Neural progenitor cell (in vitro differentiated cells): ENCODE results near the gene DUSP8.

Source experiments
- EZH2 ChIP-seq: fragments of 200-600 bp; sonication (generic); IDR thresholded peaks from 2 replicates; pipeline ENCODE4 v1.6.1; 2017; ENCODE audit warnings: antibody characterized with exemption, mild to moderate bottlenecking, moderate library complexity
- EZH2phosphoT487 ChIP-seq: fragments of 200-600 bp; sonication (generic); IDR thresholded peaks from 2 replicates; pipeline ENCODE4 v1.6.1; 2017; ENCODE audit warnings: antibody characterized with exemption
- TF ChIP-seq, protein P1 (sequence below): fragments of 200-600 bp; sonication (generic); IDR thresholded peaks from 2 replicates; pipeline ENCODE4 v1.5.1; 2017; ENCODE audit warnings: antibody characterized with exemption, mild to moderate bottlenecking

GRCh38 chr11:1608363-1608762 lies 36.3 kb upstream of the DUSP8 start, which contains the start of gene KRTAP5-3:
- TF ChIP-seq EZH2 (no peak), EZH2phosphoT487 (no peak)
- TF ChIP-seq, protein P1, sequence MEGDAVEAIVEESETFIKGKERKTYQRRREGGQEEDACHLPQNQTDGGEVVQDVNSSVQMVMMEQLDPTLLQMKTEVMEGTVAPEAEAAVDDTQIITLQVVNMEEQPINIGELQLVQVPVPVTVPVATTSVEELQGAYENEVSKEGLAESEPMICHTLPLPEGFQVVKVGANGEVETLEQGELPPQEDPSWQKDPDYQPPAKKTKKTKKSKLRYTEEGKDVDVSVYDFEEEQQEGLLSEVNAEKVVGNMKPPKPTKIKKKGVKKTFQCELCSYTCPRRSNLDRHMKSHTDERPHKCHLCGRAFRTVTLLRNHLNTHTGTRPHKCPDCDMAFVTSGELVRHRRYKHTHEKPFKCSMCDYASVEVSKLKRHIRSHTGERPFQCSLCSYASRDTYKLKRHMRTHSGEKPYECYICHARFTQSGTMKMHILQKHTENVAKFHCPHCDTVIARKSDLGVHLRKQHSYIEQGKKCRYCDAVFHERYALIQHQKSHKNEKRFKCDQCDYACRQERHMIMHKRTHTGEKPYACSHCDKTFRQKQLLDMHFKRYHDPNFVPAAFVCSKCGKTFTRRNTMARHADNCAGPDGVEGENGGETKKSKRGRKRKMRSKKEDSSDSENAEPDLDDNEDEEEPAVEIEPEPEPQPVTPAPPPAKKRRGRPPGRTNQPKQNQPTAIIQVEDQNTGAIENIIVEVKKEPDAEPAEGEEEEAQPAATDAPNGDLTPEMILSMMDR: no peak
